ENCODE measurements around the gene ATG9B.

- TF ChIP-seq CTCF (conservative IDR thresholded peaks at IDR 0.05), result no peak
- TF ChIP-seq EZH2 (IDR thresholded peaks at IDR 0.05; ENCODE audit: low read depth), result no peak
Observed at GRCh38 chr7:151051108-151051507, 26.8 kb upstream of the ATG9B start.
